OCI-LY7 (cell line): ENCODE results near the gene EPHA6. TPM values are rescaled to one million over a fixed set of nuclear protein-coding genes. Genes with fewer than 3 reads are reported as not detected.

Experiments used
- BruUV-seq: library from RNA; stranded (reverse); fragments of 400-500 nt; replicated peaks from 2 replicates; lab custom pipeline; 2021; lab: Mats Ljungman, UMichigan
- CTCF ChIA-PET: fragments of 300-600 bp; sonication (Branson Sonifier 250); formaldehyde crosslinking; loops from one replicate; lab custom pipeline; 2022; ENCODE audit warnings: antibody characterized with exemption; ENCODE audit not compliant: unreplicated experiment; lab: Charles Lee
- POLR2A ChIA-PET: fragments of 300-600 bp; sonication (Branson Sonifier 250); formaldehyde crosslinking; loops from one replicate; lab custom pipeline; 2022; ENCODE audit warnings: antibody characterized with exemption; lab: Charles Lee
- DNase-seq: peaks from one replicate; pipeline ENCODE4 v3.0.0-alpha.2; 2015; ENCODE audit warnings: low spot score
- H2AFZ ChIP-seq: fragments of 200-600 bp; sonication (generic), shearing (Covaris generic); 2 replicates; pipeline ENCODE4 v1.6.1; 2014; ENCODE audit warnings: mild to moderate bottlenecking, antibody characterized with exemption, low read length, moderate library complexity
- H3K27ac ChIP-seq: fragments of 200-600 bp; sonication (generic); 2 replicates; pipeline ENCODE4 v1.5.1; 2014; ENCODE audit warnings: mixed run types, low read depth, mild to moderate bottlenecking, moderate library complexity, low read length, inconsistent platforms; ENCODE audit not compliant: poor library complexity, severe bottlenecking
- H3K36me3 ChIP-seq: fragments of 200-600 bp; sonication (generic); 2 replicates; pipeline ENCODE4 v1.6.1; 2014; ENCODE audit warnings: mild to moderate bottlenecking, antibody characterized with exemption, low read length, moderate library complexity, mixed read lengths; ENCODE audit not compliant: insufficient read depth
- H3K4me1 ChIP-seq: fragments of 200-600 bp; sonication (generic); 2 replicates; pipeline ENCODE4 v1.5.1; 2014; ENCODE audit warnings: mild to moderate bottlenecking, low read length; ENCODE audit not compliant: insufficient read depth, poor library complexity, severe bottlenecking
- H3K4me2 ChIP-seq: fragments of 200-600 bp; sonication (generic); 2 replicates; pipeline ENCODE4 v1.6.1; 2014; ENCODE audit warnings: mild to moderate bottlenecking, low read length
- H3K4me3 ChIP-seq: fragments of 200-600 bp; sonication (generic); 2 replicates; pipeline ENCODE4 v1.5.1; 2014; ENCODE audit warnings: mild to moderate bottlenecking, low read depth, low read length; ENCODE audit not compliant: poor library complexity, severe bottlenecking
- H3K79me2 ChIP-seq: fragments of 200-600 bp; sonication (generic); 2 replicates; pipeline ENCODE4 v1.6.1; 2016; ENCODE audit warnings: low read depth, mild to moderate bottlenecking, low read length, moderate library complexity, mixed read lengths; ENCODE audit not compliant: insufficient read depth
- H3K9me2 ChIP-seq: fragments of 200-600 bp; sonication (generic); 2 replicates; pipeline ENCODE4 v1.6.1; 2016; ENCODE audit warnings: mild to moderate bottlenecking, low read length, mixed read lengths; ENCODE audit not compliant: insufficient read depth
- H3K9me3 ChIP-seq: fragments of 200-600 bp; sonication (generic); 2 replicates; pipeline ENCODE4 v1.6.1; 2014; ENCODE audit warnings: mild to moderate bottlenecking, mixed run types, low read length, mixed read lengths
- H4K20me1 ChIP-seq: fragments of 200-600 bp; sonication (generic); 2 replicates; pipeline ENCODE4 v1.6.1; 2014; ENCODE audit warnings: mild to moderate bottlenecking, antibody characterized with exemption, low read length, moderate library complexity, mixed read lengths; ENCODE audit not compliant: insufficient read depth
- CTCF ChIP-seq: fragments of 200-600 bp; sonication (generic); conservative IDR thresholded peaks from 2 replicates; pipeline ENCODE4 v1.5.1; 2014; ENCODE audit warnings: mild to moderate bottlenecking, antibody characterized with exemption, low read length, moderate library complexity, mixed read lengths
- EZH2phosphoT487 ChIP-seq: fragments of 200-600 bp; sonication (generic); IDR thresholded peaks from 2 replicates; pipeline ENCODE4 v1.6.1; 2018; ENCODE audit warnings: low read depth, borderline replicate concordance, mild to moderate bottlenecking, mixed run types, antibody characterized with exemption, low read length, moderate library complexity, mixed read lengths
- intact Hi-C: fragments of 100-400 bp; cut with micrococcal nuclease; formaldehyde crosslinking; loops from one replicate; pipeline ENCODE4 v1.10.0; 2022; ENCODE audit not compliant: unreplicated experiment
- total RNA-seq, 2 experiments: library from RNA; depleted of rRNA in 1 of 2; stranded (reverse); fragments of >200 nt in 1 of 2; shearing (Covaris generic) in 1 of 2; gene quantifications; 2 replicates each; pipeline ENCODE4 v1.2.3, GENCODE V29; 2014 to 2022

Gene EPHA6
- total RNA-seq, 2 experiments from 2014 or later = not detected

- Histone ChIP-seq H3K4me3 (no peak overlapping the region), H3K4me1 (no peaks in the 10 kb centered on the region), H3K36me3 (no peaks in the 10 kb centered on the region), H4K20me1 (no peaks in the 10 kb centered on the region), H3K4me2 (no peak overlapping the region), H3K9me3 (no peaks in the 10 kb centered on the region), H3K27ac (no peak overlapping the region), H3K9me2 (no peaks in the 10 kb centered on the region), H2AFZ (no peak overlapping the region), H3K79me2 (no peaks in the 10 kb centered on the region)
- ChIA-PET POLR2A (interaction anchor here (2.4 kb wide), 1 partner anchor 14 kb away, joined by 7 read pairs; no protein-coding TSS in a partner anchor), CTCF (no interaction called here)
- BruUV-seq = no TSS peak
- no peak for DNase-seq
- TF ChIP-seq EZH2phosphoT487 (no peak), CTCF (no peak)
- intact Hi-C loops = no loop called here
Observed at GRCh38 chr3:97121386-97121785, 307.0 kb downstream of the EPHA6 start.

- H4K20me1 ChIP-seq = no peaks in the 10 kb centered on the region
- no peak for TF ChIP-seq EZH2phosphoT487
- no peak for TF ChIP-seq CTCF
- no peaks in the 10 kb centered on the region for H3K4me1 ChIP-seq
- H2AFZ ChIP-seq = no peak overlapping the region
- POLR2A ChIA-PET = no interaction called here
- H3K79me2 ChIP-seq = no peaks in the 10 kb centered on the region
- H3K36me3 ChIP-seq = no peaks in the 10 kb centered on the region
- no peak for DNase-seq
- intact Hi-C loops = no loop called here
- H3K9me3 ChIP-seq = no peaks in the 10 kb centered on the region
- no TSS peak for BruUV-seq
- CTCF ChIA-PET = no interaction called here
- H3K9me2 ChIP-seq = no peaks in the 10 kb centered on the region
- no peak overlapping the region for H3K4me2 ChIP-seq
- no peak overlapping the region for H3K4me3 ChIP-seq
- no peak overlapping the region for H3K27ac ChIP-seq
Observed at GRCh38 chr3:97125902-97126499, 311.6 kb downstream of the EPHA6 start.

- H2AFZ ChIP-seq = no peak overlapping the region
- no peaks in the 10 kb centered on the region for H3K36me3 ChIP-seq
- H3K9me3 ChIP-seq = no peaks in the 10 kb centered on the region
- H3K4me3 ChIP-seq = no peak overlapping the region
- no peak overlapping the region for H3K27ac ChIP-seq
- H3K79me2 ChIP-seq = no peaks in the 10 kb centered on the region
- POLR2A ChIA-PET = no interaction called here
- H3K9me2 ChIP-seq = no peaks in the 10 kb centered on the region
- no peaks in the 10 kb centered on the region for H4K20me1 ChIP-seq
- no peak for TF ChIP-seq EZH2phosphoT487
- no peak for TF ChIP-seq CTCF
- no peaks in the 10 kb centered on the region for H3K4me1 ChIP-seq
- intact Hi-C loops = no loop called here
- CTCF ChIA-PET = no interaction called here
- no TSS peak for BruUV-seq
- no peak for DNase-seq
- no peak overlapping the region for H3K4me2 ChIP-seq
Observed at GRCh38 chr3:97131476-97131875, 317.1 kb downstream of the EPHA6 start.
